B cell (primary cell): ENCODE measurements around the gene CCK. TPM values are rescaled to one million over a fixed set of nuclear protein-coding genes. Genes with fewer than 3 reads are reported as not detected.

ENCODE experiments used
- ATAC-seq: fragments of 200-7000 bp; cut with Tn5 transposase; one replicate; pipeline ENCODE4 v1.10.0; 2021; ENCODE audit warnings: low read depth, mild to moderate bottlenecking, moderate number of reproducible peaks, moderate library complexity
- CTCF ChIA-PET: fragments of 350-600 bp; sonication (Branson Sonifier 250); formaldehyde crosslinking; loops from one replicate; lab custom pipeline; 2021; ENCODE audit warnings: antibody characterized with exemption, inconsistent platforms; lab: Charles Lee
- POLR2A ChIA-PET: fragments of 350-600 bp; sonication (Branson Sonifier 250); formaldehyde crosslinking; loops from one replicate; lab custom pipeline; 2021; ENCODE audit warnings: antibody characterized with exemption; lab: Charles Lee
- DNase-seq: peaks from one replicate; pipeline ENCODE4 v3.0.0; 2013
- H2AFZ ChIP-seq: 2 replicates; pipeline ENCODE4 v1.6.1; 2012; ENCODE audit warnings: mild to moderate bottlenecking, low read depth, low read length; ENCODE audit not compliant: insufficient read depth, poor library complexity, severe bottlenecking
- H3K27ac ChIP-seq, 2 donors: 1 replicate in 1 of 2; 2 replicates in 1 of 2; pipeline ENCODE4 v1.5.1; 2012 to 2013; ENCODE audit warnings: low read length in 2 of 2, mild to moderate bottlenecking in 2 of 2, moderate library complexity in 1 of 2
- H3K27me3 ChIP-seq, 4 experiments: fragments of 200-600 bp in 1 of 4; sonication (generic) in 1 of 4; replicated peaks in 1 of 4; 1 replicate in 2 of 4; 2 replicates in 2 of 4; pipeline versions ENCODE4 v1.6.1 to v1.7.0; 2013 to 2016; ENCODE audit warnings: low read length in 3 of 4, mild to moderate bottlenecking in 2 of 4, mixed read lengths in 1 of 4, moderate library complexity in 1 of 4; ENCODE audit not compliant: insufficient read depth in 4 of 4, control insufficient read depth in 3 of 4; ENCODE audit errors: control extremely low read depth in 1 of 4
- H3K36me3 ChIP-seq, 2 experiments: replicated peaks in 1 of 2; 1 replicate in 1 of 2; 2 replicates in 1 of 2; pipeline versions ENCODE4 v1.6.1 to v1.7.1; 2013; ENCODE audit warnings: low read length in 1 of 2; ENCODE audit not compliant: insufficient read depth in 2 of 2, control insufficient read depth in 1 of 2; ENCODE audit errors: control extremely low read depth in 1 of 2, extremely low read depth in 1 of 2
- H3K4me1 ChIP-seq, 2 donors: fragments of 200-600 bp in 1 of 2; sonication (generic) in 1 of 2; 1 replicate in 1 of 2; 2 replicates in 1 of 2; pipeline versions ENCODE4 v1.5.1 to v1.6.1; 2013 to 2017; ENCODE audit warnings: low read length in 2 of 2; ENCODE audit not compliant: control insufficient read depth in 2 of 2, insufficient read depth in 2 of 2
- H3K4me2 ChIP-seq: replicated peaks from 2 replicates; pipeline ENCODE3; 2012; ENCODE audit warnings: mild to moderate bottlenecking, low read depth, low read length; ENCODE audit not compliant: poor library complexity, severe bottlenecking
- H3K4me3 ChIP-seq, 5 experiments: fragments of 200-600 bp in 1 of 5; sonication (generic) in 1 of 5; 1 replicate in 3 of 5; 2 replicates in 2 of 5; pipeline versions ENCODE4 v1.5.1 to v1.7.0; 2011 to 2016; ENCODE audit warnings: low read length in 4 of 5, mild to moderate bottlenecking in 4 of 5, low read depth in 2 of 5, control low read depth in 1 of 5, moderate library complexity in 1 of 5; ENCODE audit not compliant: insufficient read depth in 1 of 5; ENCODE audit errors: control extremely low read depth in 1 of 5, extremely low read depth in 1 of 5
- H3K79me2 ChIP-seq: fragments of 200-600 bp; sonication (generic); one replicate; pipeline ENCODE4 v1.6.0; 2016; ENCODE audit warnings: low read length; ENCODE audit not compliant: control insufficient read depth, insufficient read depth
- H3K9ac ChIP-seq: fragments of 200-600 bp; sonication (generic); 2 replicates; pipeline ENCODE4 v1.6.1; 2017; ENCODE audit warnings: mild to moderate bottlenecking, low read length, moderate library complexity
- H3K9me3 ChIP-seq, 3 donors: one replicate each; pipeline versions ENCODE4 v1.6.1 to v1.7.1; 2013; ENCODE audit warnings: low read length in 2 of 3; ENCODE audit not compliant: control insufficient read depth in 2 of 3, insufficient read depth in 1 of 3; ENCODE audit errors: control extremely low read depth in 1 of 3
- H4K20me1 ChIP-seq: 2 replicates; pipeline ENCODE4 v1.6.0; 2012; ENCODE audit warnings: mild to moderate bottlenecking, low read length; ENCODE audit not compliant: insufficient read depth, control insufficient read depth, poor library complexity, severe bottlenecking
- H3K27ac Mint-ChIP-seq: one replicate; pipeline ENCODE4 v1.8.0; 2021; ENCODE audit warnings: mixed read lengths
- H3K27me3 Mint-ChIP-seq: one replicate; pipeline ENCODE4 v1.8.0; 2021; ENCODE audit warnings: mixed read lengths
- H3K4me1 Mint-ChIP-seq: one replicate; pipeline ENCODE4 v1.8.0; 2021; ENCODE audit warnings: mixed read lengths
- H3K4me3 Mint-ChIP-seq: one replicate; pipeline ENCODE4 v1.8.0; 2021; ENCODE audit warnings: mixed read lengths
- H3K9me3 Mint-ChIP-seq: one replicate; pipeline ENCODE4 v1.8.0; 2022; ENCODE audit warnings: mixed read lengths; ENCODE audit not compliant: insufficient read depth
- CTCF ChIP-seq: fragments of 200-600 bp; IDR thresholded peaks from one replicate; pipeline ENCODE4 v1.8.0; 2022; ENCODE audit warnings: antibody characterized with exemption, mild to moderate bottlenecking
- EZH2 ChIP-seq: IDR thresholded peaks from 2 replicates; pipeline ENCODE4 v1.6.1; 2012; ENCODE audit warnings: borderline replicate concordance, low read depth, mild to moderate bottlenecking, moderate library complexity, low read length; ENCODE audit not compliant: insufficient read depth, poor library complexity, severe bottlenecking
- WGBS: methylation state at CpG from one replicate; pipeline ENCODE4 v1.1.5; 2013; ENCODE audit warnings: missing lambda C conversion rate; ENCODE audit not compliant: insufficient coverage; 5-methylcytosine and 5-hydroxymethylcytosine counted together
- intact Hi-C: fragments of 100-400 bp; cut with micrococcal nuclease; formaldehyde crosslinking; loops from one replicate; pipeline ENCODE4 v1.10.0; 2022
- polyA plus RNA-seq: library from polyadenylated mRNA; depleted of rRNA; stranded (reverse); fragments of >200 nt; gene quantifications from 2 replicates; pipeline ENCODE4 v1.2.3, GENCODE V29; 2012
- total RNA-seq, 2 donors: library from RNA; stranded (reverse); fragments of 120-200 nt in 1 of 2; gene quantifications; 1 replicate in 1 of 2; 2 replicates in 1 of 2; pipeline versions ENCODE4 v1.2.3 to v1.2.4, GENCODE V29; 2013 to 2022

CCK gene
- total and polyA plus RNA-seq, 2 donors (not counting 1 experiment from before 2014, with no cell fraction given) = not detected

- no peak overlapping the region for H3K4me3 Mint-ChIP-seq
- peaks cover 24% of the 10 kb centered on the region for H3K4me1 Mint-ChIP-seq
- peaks cover 18% of the 10 kb centered on the region in 2 donors for H3K4me1 ChIP-seq
- no peak overlapping the region for H3K9ac ChIP-seq
- H3K27me3 ChIP-seq = no peaks in the 10 kb centered on the region
- no peak overlapping the region for H3K4me2 ChIP-seq
- H3K36me3 ChIP-seq = peaks cover 2 to 83% of the 10 kb centered on the region in 2 experiments
- ATAC-seq (no peak), DNase-seq (no peak)
- no peaks in the 10 kb centered on the region for H3K9me3 ChIP-seq
- intact Hi-C loops = no loop called here
- ChIA-PET CTCF (interaction anchor here (1.0 kb wide), 1 partner anchor 30 kb away, joined by 3 read pairs; no protein-coding TSS in a partner anchor), POLR2A (interaction anchor here (0.6 kb wide), 1 partner anchor 202 kb away, joined by 3 read pairs; no protein-coding TSS in a partner anchor)
- peaks cover 4% of the 10 kb centered on the region for H3K79me2 ChIP-seq
- no peaks in the 10 kb centered on the region for H4K20me1 ChIP-seq
- no peaks in the 10 kb centered on the region for H3K9me3 Mint-ChIP-seq
- H3K27ac ChIP-seq = no peak overlapping the region
- no peak overlapping the region for H2AFZ ChIP-seq
- WGBS = 88% methylated on average over 11 of the region's 17 CpGs
- H3K4me3 ChIP-seq = no peak overlapping the region
- no peak overlapping the region for H3K27ac Mint-ChIP-seq
- TF ChIP-seq EZH2 (no peak), CTCF (no peak)
- H3K27me3 Mint-ChIP-seq = no peaks in the 10 kb centered on the region
Measured at GRCh38 chr3:42220436-42221121, 45.4 kb downstream of the CCK start.

GRCh38 chr3:42216931-42217333, 49.1 kb downstream of the CCK start:
- Histone ChIP-seq H3K79me2 (peaks cover 4% of the 10 kb centered on the region), H3K9ac (no peak overlapping the region), H3K9me3 (no peaks in the 10 kb centered on the region), H3K4me2 (peak overlapping the region; percentile 46), H2AFZ (no peak overlapping the region), H3K27ac (peak overlapping the region; percentile 7 to 26), H4K20me1 (no peaks in the 10 kb centered on the region), H3K36me3 (peaks cover 0 to 68% of the 10 kb centered on the region in 2 experiments), H3K4me3 (peak overlapping the region in 1 of 5 experiments; percentile 3), H3K4me1 (peaks cover 47 to 49% of the 10 kb centered on the region in 2 donors), H3K27me3 (no peaks in the 10 kb centered on the region)
- peak; percentile 31 for ATAC-seq
- peak overlapping the region; percentile 21 for H3K4me3 Mint-ChIP-seq
- no peaks in the 10 kb centered on the region for H3K9me3 Mint-ChIP-seq
- CTCF ChIA-PET = interaction anchor here (0.9 to 1.0 kb wide), 2 partner anchors 12 to 26 kb away, joined by 3 read pairs; no protein-coding TSS in a partner anchor
- H3K27ac Mint-ChIP-seq = peak overlapping the region; percentile 65
- DNase-seq = peak; percentile 41
- WGBS = 65% methylated on average over 4 of the region's 5 CpGs
- H3K27me3 Mint-ChIP-seq = no peaks in the 10 kb centered on the region
- peaks cover 57% of the 10 kb centered on the region for H3K4me1 Mint-ChIP-seq
- POLR2A ChIA-PET = interaction anchor here (0.7 kb wide), 1 partner anchor 1976 kb away, joined by 6 read pairs; no protein-coding TSS in a partner anchor
- TF ChIP-seq CTCF = no peak
- no peak for TF ChIP-seq EZH2
- intact Hi-C loops = no loop called here
